Neural cell (in vitro differentiated cells): ENCODE measurements around the gene ATP1A4.

Source experiments
- CTCF ChIP-seq: fragments of 450-650 bp; IDR thresholded peaks from 2 replicates; pipeline ENCODE4 v1.5.1; 2014; ENCODE audit warnings: antibody characterized with exemption, mild to moderate bottlenecking, moderate library complexity; ENCODE audit not compliant: poor library complexity, severe bottlenecking
- EP300 ChIP-seq: fragments of 450-650 bp; conservative IDR thresholded peaks from 2 replicates; pipeline ENCODE4 v1.6.1; 2014; ENCODE audit warnings: antibody characterized with exemption, mild to moderate bottlenecking, moderate library complexity; ENCODE audit not compliant: poor library complexity, severe bottlenecking
- EZH2 ChIP-seq: fragments of 200-600, 300-800 bp; shearing (Covaris generic), sonication (generic); IDR thresholded peaks from 2 replicates; pipeline ENCODE4 v1.6.1; 2014; ENCODE audit warnings: antibody characterized with exemption, low read length, borderline replicate concordance, mild to moderate bottlenecking; ENCODE audit not compliant: insufficient read depth, poor library complexity, severe bottlenecking

GRCh38 chr1:160124705-160125478 is 26.5 kb upstream of the ATP1A4 start:
- TF ChIP-seq EP300 (no peak), CTCF (no peak), EZH2 (no peak)
